HG02588 (cell line): Measurements from ENCODE around the gene SEMA5A.

ENCODE experiments used
- ATAC-seq: cut with Tn5 transposase; IDR thresholded peaks from one replicate; pipeline ENCODE4 v1.9.1; 2021; ENCODE audit warnings: mild to moderate bottlenecking, moderate library complexity; ENCODE audit not compliant: unreplicated experiment

The SEMA5A gene

GRCh38 chr5:9452181-9452580, 93.7 kb downstream of the SEMA5A start:
- ATAC-seq, result no peak

- no peak for ATAC-seq
Observed at GRCh38 chr5:9451037-9451436, 94.8 kb downstream of the SEMA5A start.

- no peak for ATAC-seq
Observed at GRCh38 chr5:9447691-9448090, 98.2 kb downstream of the SEMA5A start.

- ATAC-seq, result no peak
Observed at GRCh38 chr5:9445826-9446388, 100.0 kb downstream of the SEMA5A start.

GRCh38 chr5:9444346-9444745, 101.5 kb downstream of the SEMA5A start:
- ATAC-seq, result no peak

GRCh38 chr5:9441610-9442009, 104.3 kb downstream of the SEMA5A start:
- no peak for ATAC-seq

- no peak for ATAC-seq
Observed at GRCh38 chr5:9440517-9440916, 105.4 kb downstream of the SEMA5A start.

- ATAC-seq, result no peak
Observed at GRCh38 chr5:9439531-9440292, 106.2 kb downstream of the SEMA5A start.

- no peak for ATAC-seq
Observed at GRCh38 chr5:9438596-9439354, 107.1 kb downstream of the SEMA5A start.

- ATAC-seq, result no peak
Observed at GRCh38 chr5:9437741-9438240, 108.1 kb downstream of the SEMA5A start.

GRCh38 chr5:9431496-9432258, 114.2 kb downstream of the SEMA5A start:
- no peak for ATAC-seq

GRCh38 chr5:9431151-9431495, 114.8 kb downstream of the SEMA5A start:
- no peak for ATAC-seq

- no peak for ATAC-seq
Observed at GRCh38 chr5:9430306-9430705, 115.6 kb downstream of the SEMA5A start.

- ATAC-seq, result no peak
Observed at GRCh38 chr5:9429691-9430215, 116.1 kb downstream of the SEMA5A start.

GRCh38 chr5:9428272-9428671, 117.6 kb downstream of the SEMA5A start:
- no peak for ATAC-seq

GRCh38 chr5:9425710-9426109, 120.2 kb downstream of the SEMA5A start:
- ATAC-seq, result no peak

GRCh38 chr5:9423571-9423970, 122.3 kb downstream of the SEMA5A start:
- ATAC-seq, result no peak

GRCh38 chr5:9421884-9422283, 124.0 kb downstream of the SEMA5A start:
- ATAC-seq, result no peak

- no peak for ATAC-seq
Observed at GRCh38 chr5:9419794-9420193, 126.1 kb downstream of the SEMA5A start.

- ATAC-seq, result no peak
Observed at GRCh38 chr5:9415566-9415965, 130.3 kb downstream of the SEMA5A start.

- ATAC-seq, result no peak
Observed at GRCh38 chr5:9415091-9415490, 130.8 kb downstream of the SEMA5A start.
